GM23248 (cell line): ENCODE results near the gene USP28.

Source experiments
- EZH2 ChIP-seq: fragments of 200-600 bp; sonication (generic); IDR thresholded peaks from 2 replicates; pipeline ENCODE4 v1.6.1; 2018; ENCODE audit warnings: antibody characterized with exemption, mild to moderate bottlenecking; ENCODE audit not compliant: insufficient read depth, poor library complexity, severe bottlenecking
- EZH2phosphoT487 ChIP-seq: fragments of 200-600 bp; sonication (generic); IDR thresholded peaks from 2 replicates; pipeline ENCODE4 v1.6.1; 2018; ENCODE audit warnings: antibody characterized with exemption, moderate library complexity, mild to moderate bottlenecking, low read depth; ENCODE audit not compliant: insufficient read depth

- TF ChIP-seq EZH2phosphoT487, result no peak
- TF ChIP-seq EZH2, result no peak
Observed at GRCh38 chr11:113760241-113760640, 115.1 kb downstream of the USP28 start.
